Measurements from ENCODE around the gene NR4A1.

Gene NR4A1

GRCh38 chr12:52056801-52057637 lies 5.8 kb downstream of the NR4A1 start:
- CTCF ChIA-PET: interaction anchor here (0.6 to 1.9 kb wide), 4 partner anchors 24 to 34 kb away, joined by 3 to 7 read pairs (median 4); no protein-coding TSS in a partner anchor
- POLR2A ChIA-PET (ENCODE audit: low non-redundant PET): interaction anchor here (0.6 kb wide), 1 partner anchor 1409 kb away, joined by 6 read pairs; no protein-coding TSS in a partner anchor
- TF ChIP-seq, protein P1, sequence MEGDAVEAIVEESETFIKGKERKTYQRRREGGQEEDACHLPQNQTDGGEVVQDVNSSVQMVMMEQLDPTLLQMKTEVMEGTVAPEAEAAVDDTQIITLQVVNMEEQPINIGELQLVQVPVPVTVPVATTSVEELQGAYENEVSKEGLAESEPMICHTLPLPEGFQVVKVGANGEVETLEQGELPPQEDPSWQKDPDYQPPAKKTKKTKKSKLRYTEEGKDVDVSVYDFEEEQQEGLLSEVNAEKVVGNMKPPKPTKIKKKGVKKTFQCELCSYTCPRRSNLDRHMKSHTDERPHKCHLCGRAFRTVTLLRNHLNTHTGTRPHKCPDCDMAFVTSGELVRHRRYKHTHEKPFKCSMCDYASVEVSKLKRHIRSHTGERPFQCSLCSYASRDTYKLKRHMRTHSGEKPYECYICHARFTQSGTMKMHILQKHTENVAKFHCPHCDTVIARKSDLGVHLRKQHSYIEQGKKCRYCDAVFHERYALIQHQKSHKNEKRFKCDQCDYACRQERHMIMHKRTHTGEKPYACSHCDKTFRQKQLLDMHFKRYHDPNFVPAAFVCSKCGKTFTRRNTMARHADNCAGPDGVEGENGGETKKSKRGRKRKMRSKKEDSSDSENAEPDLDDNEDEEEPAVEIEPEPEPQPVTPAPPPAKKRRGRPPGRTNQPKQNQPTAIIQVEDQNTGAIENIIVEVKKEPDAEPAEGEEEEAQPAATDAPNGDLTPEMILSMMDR (conservative IDR thresholded peaks at IDR 0.05; ENCODE audit: low read depth): no peak

GRCh38 chr12:52057638-52058576 lies 6.7 kb downstream of the NR4A1 start:
- ChIA-PET POLR2A (ENCODE audit: low non-redundant PET) (no interaction called here), CTCF (interaction anchor here (0.6 to 1.9 kb wide), 2 partner anchors 23 to 33 kb away, joined by 3 to 7 read pairs; no protein-coding TSS in a partner anchor)
- H3K27ac ChIP-seq: no peak overlapping the region
- TF ChIP-seq, protein P1 (conservative IDR thresholded peaks at IDR 0.05; ENCODE audit: low read depth): no peak
- no peak for DNase-seq (ENCODE audit: low spot score)

More at GRCh38 chr12:52056801-52057637, 5.8 kb downstream of the NR4A1 start:
- H3K27ac ChIP-seq: no peak overlapping the region
- no peak for DNase-seq (ENCODE audit: low spot score)

DNA sequence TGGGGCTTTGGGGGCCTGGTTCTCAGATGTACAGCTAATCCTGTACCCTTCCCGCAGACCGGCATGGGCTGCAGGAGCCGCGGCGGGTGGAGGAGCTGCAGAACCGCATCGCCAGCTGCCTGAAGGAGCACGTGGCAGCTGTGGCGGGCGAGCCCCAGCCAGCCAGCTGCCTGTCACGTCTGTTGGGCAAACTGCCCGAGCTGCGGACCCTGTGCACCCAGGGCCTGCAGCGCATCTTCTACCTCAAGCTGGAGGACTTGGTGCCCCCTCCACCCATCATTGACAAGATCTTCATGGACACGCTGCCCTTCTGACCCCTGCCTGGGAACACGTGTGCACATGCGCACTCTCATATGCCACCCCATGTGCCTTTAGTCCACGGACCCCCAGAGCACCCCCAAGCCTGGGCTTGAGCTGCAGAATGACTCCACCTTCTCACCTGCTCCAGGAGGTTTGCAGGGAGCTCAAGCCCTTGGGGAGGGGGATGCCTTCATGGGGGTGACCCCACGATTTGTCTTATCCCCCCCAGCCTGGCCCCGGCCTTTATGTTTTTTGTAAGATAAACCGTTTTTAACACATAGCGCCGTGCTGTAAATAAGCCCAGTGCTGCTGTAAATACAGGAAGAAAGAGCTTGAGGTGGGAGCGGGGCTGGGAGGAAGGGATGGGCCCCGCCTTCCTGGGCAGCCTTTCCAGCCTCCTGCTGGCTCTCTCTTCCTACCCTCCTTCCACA lies 7.6 kb downstream of the NR4A1 start:
- TF ChIP-seq, protein P1 (conservative IDR thresholded peaks at IDR 0.05; ENCODE audit: low read depth): no peak
- H3K27ac ChIP-seq: no peak overlapping the region
- ChIA-PET POLR2A (ENCODE audit: low non-redundant PET) (no interaction called here), CTCF (interaction anchor here (1.0 kb wide), 1 partner anchor 35 kb away, joined by 3 read pairs; no protein-coding TSS in a partner anchor)
- DNase-seq (ENCODE audit: low spot score): no peak

- no peak overlapping the region for H3K27ac ChIP-seq
- ChIA-PET POLR2A (ENCODE audit: low non-redundant PET) (no interaction called here), CTCF (interaction anchor here (0.6 kb wide), 1 partner anchor 13 kb away, joined by 3 read pairs; no protein-coding TSS in a partner anchor)
- TF ChIP-seq, protein P1 (conservative IDR thresholded peaks at IDR 0.05; ENCODE audit: low read depth): no peak
- no peak for DNase-seq (ENCODE audit: low spot score)
These were observed 8.6 kb downstream of the NR4A1 start for GRCh38 chr12:52059582-52060497.

DNA sequence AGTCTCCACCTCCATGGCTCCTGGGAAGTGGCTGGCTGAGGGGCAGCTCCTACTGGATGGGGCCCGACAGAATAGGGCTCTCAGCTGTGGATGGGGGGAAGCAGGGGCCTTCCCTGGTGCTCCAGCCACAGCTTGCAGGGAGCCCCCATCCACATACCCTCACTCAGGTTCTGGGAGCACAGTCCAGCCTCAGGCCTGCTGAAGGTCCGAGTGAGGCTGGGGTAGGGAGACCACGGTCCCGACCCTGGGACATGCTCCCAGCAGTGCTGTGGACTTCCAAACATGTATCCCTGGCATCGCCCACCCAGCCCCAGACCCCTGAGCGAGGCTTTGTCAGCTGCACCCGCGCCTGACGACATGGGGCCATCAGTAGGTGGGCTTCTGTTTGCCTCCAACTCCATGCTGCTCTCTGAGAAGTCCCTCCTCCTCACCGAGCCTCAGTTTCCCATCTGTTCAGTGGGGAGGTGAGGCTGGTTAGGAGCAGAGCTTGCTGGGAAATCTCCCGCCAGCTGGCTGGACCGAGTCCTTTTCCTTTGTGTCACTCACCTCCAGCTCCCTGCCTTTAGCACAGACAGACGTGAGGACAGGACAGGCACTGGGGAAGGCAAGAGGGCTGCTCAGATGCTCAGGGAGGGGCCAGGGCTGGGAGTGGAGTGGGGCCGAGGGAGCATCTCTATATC lies 9.4 kb downstream of the NR4A1 start:
- H3K27ac ChIP-seq: no peak overlapping the region
- POLR2A ChIA-PET (ENCODE audit: low non-redundant PET): no interaction called here
- TF ChIP-seq, protein P1 (conservative IDR thresholded peaks at IDR 0.05; ENCODE audit: low read depth): no peak
- DNase-seq (ENCODE audit: low spot score): no peak
- CTCF ChIA-PET: interaction anchor here (0.7 kb wide), 1 partner anchor 35 kb away, joined by 4 read pairs; no protein-coding TSS in a partner anchor
